GM12872 (cell line): Measurements from ENCODE around the gene PHF21B.

Experiments
- CTCF ChIP-seq: IDR thresholded peaks from 3 replicates; pipeline ENCODE4 v1.5.1; 2011; ENCODE audit warnings: low read depth, mild to moderate bottlenecking, low read length, moderate library complexity; ENCODE audit not compliant: insufficient read depth

PHF21B gene

GRCh38 chr22:44930016-44930710 lies 79.6 kb downstream of the PHF21B start:
- TF ChIP-seq CTCF = no peak

DNA sequence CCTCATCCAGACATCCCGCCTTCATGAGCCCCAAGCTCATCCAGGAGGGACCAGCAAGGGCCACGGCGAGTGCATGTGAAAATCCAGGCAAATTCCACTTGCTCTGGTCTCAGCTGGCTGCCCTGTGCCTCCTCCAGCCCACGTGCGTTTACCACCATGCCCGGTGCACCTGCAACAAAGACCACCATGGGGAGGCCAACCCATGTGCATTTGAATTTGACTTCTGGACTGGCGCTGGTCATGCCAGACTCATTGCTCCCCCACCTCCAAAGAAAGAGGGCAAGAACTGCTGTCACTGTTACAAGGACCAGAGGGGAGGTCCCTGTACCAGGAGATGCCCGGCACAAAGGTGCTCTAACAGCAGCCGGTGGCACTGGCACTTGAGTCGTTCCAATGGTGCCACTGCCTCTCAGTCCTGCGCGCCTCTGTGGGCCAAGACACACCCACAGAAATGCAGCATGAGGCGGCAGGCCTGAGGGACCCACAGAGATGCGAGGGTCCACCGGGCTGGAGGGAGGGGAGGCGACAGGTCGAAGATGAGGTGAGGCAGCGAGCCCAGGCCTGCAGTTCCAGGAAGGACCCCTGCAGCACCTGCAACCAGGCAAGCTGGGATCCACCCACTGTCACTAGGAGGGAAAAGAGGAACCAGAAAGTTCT lies 80.3 kb downstream of the PHF21B start:
- no peak for TF ChIP-seq CTCF

GRCh38 chr22:44928711-44929358 lies 81.0 kb downstream of the PHF21B start:
- TF ChIP-seq CTCF = no peak

- no peak for TF ChIP-seq CTCF
Measured at GRCh38 chr22:44928136-44928463, 81.7 kb downstream of the PHF21B start.

DNA sequence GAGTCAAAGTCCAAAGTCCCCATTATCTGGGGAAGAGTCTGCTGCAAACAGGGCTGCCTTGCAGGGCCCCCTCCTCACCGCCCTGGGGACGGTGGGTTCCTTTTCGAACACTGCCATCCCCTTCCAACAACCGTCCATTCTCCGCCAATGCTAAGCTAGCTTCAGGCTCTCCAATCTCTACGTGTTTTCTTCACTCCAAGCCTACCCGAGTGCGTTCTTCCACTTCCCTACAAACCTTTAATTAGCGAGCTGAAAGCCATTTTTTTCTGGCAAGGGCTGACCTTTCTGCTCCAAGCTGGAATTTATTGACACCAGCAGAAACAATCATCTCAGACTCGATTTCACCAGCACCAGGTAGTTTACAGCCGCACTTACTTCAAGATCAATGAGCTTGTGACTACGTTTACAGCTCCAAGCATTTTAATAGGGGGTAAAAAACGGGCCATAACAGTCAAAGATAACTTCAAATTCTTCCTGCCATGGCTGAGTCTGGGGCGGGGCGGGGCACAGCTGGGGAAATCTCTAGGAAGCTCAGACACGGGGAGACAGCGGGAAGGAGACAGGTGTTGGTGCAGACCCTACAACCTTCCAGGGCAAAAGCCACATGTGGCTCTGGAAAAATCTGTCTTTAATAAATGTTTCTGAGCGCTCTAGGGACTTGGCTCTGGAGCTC lies 82.2 kb downstream of the PHF21B start:
- no peak for TF ChIP-seq CTCF

- TF ChIP-seq CTCF = no peak
Measured at GRCh38 chr22:44926491-44927415, 83.1 kb downstream of the PHF21B start.
